ENCODE data around the gene TMCO1. TPM values are rescaled to one million over a fixed set of nuclear protein-coding genes. Genes with fewer than 3 reads are reported as not detected.

TMCO1 gene
- total RNA-seq, 1 experiment from 2014 or later, result 70.1 TPM

GRCh38 chr1:165793951-165794350 is 25.3 kb upstream of the TMCO1 start:
- peaks cover under 1 to 2% of the 10 kb centered on the region in 2 experiments; a peak in 3 of 5 replicates for H3K9me3 Mint-ChIP-seq
- Histone ChIP-seq H3K4ac (ENCODE audit: low read depth, low read length) (no peak overlapping the region), H3K4me1 (ENCODE audit: insufficient read depth, low read length) (no peaks in the 10 kb centered on the region), H4K20me1 (ENCODE audit: control insufficient read depth, insufficient read depth, insufficient read length) (no peaks in the 10 kb centered on the region), H3K23me2 (ENCODE audit: insufficient read length, low read depth, low read length, poor library complexity, severe bottlenecking) (no peaks in the 10 kb centered on the region), H4K5ac (ENCODE audit: insufficient read length, low read depth, low read length) (no peak overlapping the region), H3K79me2 (ENCODE audit: insufficient read depth, low read length) (no peaks in the 10 kb centered on the region), H2AFZ (ENCODE audit: low read length) (no peak overlapping the region), H3K27ac (ENCODE audit: insufficient read length, low read depth, low read length) (no peak overlapping the region), H2AK5ac (ENCODE audit: insufficient read length, low read length) (no peak overlapping the region), H3T11ph (ENCODE audit: low read length) (no peak overlapping the region), H3K27me3 (ENCODE audit: insufficient read depth, low read length) (no peaks in the 10 kb centered on the region), H3K23ac (ENCODE audit: insufficient read length, low read depth, low read length) (no peak overlapping the region), H2BK20ac (ENCODE audit: low read depth, low read length, poor library complexity, severe bottlenecking) (no peak overlapping the region), H3K9ac (ENCODE audit: extremely low read depth, insufficient read length, low read length) (no peak overlapping the region), H2BK12ac (ENCODE audit: insufficient read length, low read depth, low read length) (no peak overlapping the region), H3K9me3 (ENCODE audit: control insufficient read depth, low read depth, low read length) (no peaks in the 10 kb centered on the region), H3K79me1 (ENCODE audit: insufficient read depth, low read depth, low read length, poor library complexity, severe bottlenecking) (no peaks in the 10 kb centered on the region), H3K14ac (ENCODE audit: insufficient read depth, low read length) (no peak overlapping the region), H2BK5ac (ENCODE audit: insufficient read length, low read length) (no peak overlapping the region), H3K4me2 (ENCODE audit: insufficient read depth, insufficient read length, low read length) (no peak overlapping the region), H3K56ac (ENCODE audit: insufficient read length, low read depth, low read length) (no peak overlapping the region), H4K91ac (ENCODE audit: insufficient read length, low read depth, low read length) (no peak overlapping the region), H4K8ac (replicated peaks; ENCODE audit: insufficient read length, low read depth, low read length) (no peak overlapping the region), H3K18ac (ENCODE audit: insufficient read length, low read depth, low read length) (no peak overlapping the region), H2BK15ac (ENCODE audit: low read depth, low read length) (no peak overlapping the region), H2BK120ac (ENCODE audit: low read depth, low read length, poor library complexity, severe bottlenecking) (no peak overlapping the region)
- no peak overlapping the region for H3K27ac Mint-ChIP-seq
- no peaks in the 10 kb centered on the region for H3K4me1 Mint-ChIP-seq
- no peak for DNase-seq
- no CpG with 5 or more reads among the region's 2 CpGs for WGBS (ENCODE audit: extremely low coverage, insufficient read length, low lambda C conversion rate)
- H3K36me3 Mint-ChIP-seq (ENCODE audit: insufficient read depth in 1 of 3, low read depth in 3 of 3), result no peaks in the 10 kb centered on the region; a peak in 1 of 7 replicates
- H3K4me3 Mint-ChIP-seq, result no peak overlapping the region
- TF ChIP-seq CTCF (conservative IDR thresholded peaks at IDR 0.05), result no peak
- H3K27me3 Mint-ChIP-seq (ENCODE audit: low read depth), result peaks cover 1% of the 10 kb centered on the region
